Neural progenitor cell (in vitro differentiated cells): ENCODE data around the gene PGAM1.

Experiments used
- CTCF ChIP-seq: fragments of 200-600 bp; sonication (generic); IDR thresholded peaks from 2 replicates; pipeline ENCODE4 v1.5.1; 2017; ENCODE audit warnings: antibody characterized with exemption, mild to moderate bottlenecking
- EZH2 ChIP-seq: fragments of 200-600 bp; sonication (generic); IDR thresholded peaks from 2 replicates; pipeline ENCODE4 v1.6.1; 2017; ENCODE audit warnings: antibody characterized with exemption, mild to moderate bottlenecking, moderate library complexity

- TF ChIP-seq CTCF (no peak), EZH2 (no peak)
These were observed 8.1 kb downstream of the PGAM1 start for GRCh38 chr10:97434055-97434454.
